ENCODE results near the gene PSRC1. TPM values are rescaled to one million over a fixed set of nuclear protein-coding genes. Genes with fewer than 3 reads are reported as not detected.
A peak's percentile ranks its signal among the peaks of the same experiment; 100 is the strongest.

Gene PSRC1
- total RNA-seq (1 to 10 TPM in 2 of 5 donors, under 1 TPM in 3; 0.35 to 1.6 (median 0.72) TPM), total RNA-seq (0 to 1.3 (median 0.28) reads per million in 29 experiments)
- 1.1 TPM for total RNA-seq (2013)

DNA sequence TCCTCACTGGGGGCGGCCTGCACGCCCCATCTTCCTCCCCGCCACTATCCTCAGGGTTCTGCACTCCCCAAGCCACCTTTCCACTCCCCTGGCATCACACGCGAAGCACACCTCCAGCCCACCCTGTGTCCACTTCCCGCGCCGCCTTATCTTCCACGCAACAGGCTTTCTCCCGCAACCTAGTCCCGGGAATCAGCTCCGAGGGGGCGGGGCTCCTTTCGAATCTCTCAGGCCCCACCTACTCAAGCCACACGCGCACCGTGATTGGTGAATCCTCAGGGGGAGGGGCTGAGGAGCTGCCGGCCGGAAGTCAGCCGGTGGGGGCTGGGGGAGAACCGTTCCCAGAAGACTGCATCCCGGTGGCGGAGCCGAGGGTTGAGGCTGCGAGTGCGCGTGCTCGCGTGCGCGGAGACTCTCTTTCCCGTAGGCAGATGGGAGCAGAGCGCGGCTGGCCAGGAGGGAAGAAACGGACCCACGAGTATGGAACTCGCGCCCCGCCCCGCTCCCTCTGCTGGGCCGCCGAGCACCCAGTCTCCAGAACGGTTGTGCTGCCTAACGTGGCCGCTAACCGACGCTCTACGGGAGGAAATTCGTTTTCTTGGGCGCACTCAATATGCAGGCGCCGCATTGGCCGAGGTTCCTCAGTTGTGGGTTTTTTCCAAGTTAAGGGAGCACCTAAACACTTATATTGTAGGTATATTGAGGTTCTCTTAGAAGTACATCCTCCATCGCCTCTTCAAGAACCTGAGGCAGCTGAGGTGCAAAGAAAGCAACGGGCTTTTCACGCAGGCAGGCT, at the start of gene PSRC1:
PSRC1 (minus strand) TSS at position 194 of the 796 bp plus-strand sequence.
- peak within 1 kb of the TSS; percentile 56 for H3K27ac ChIP-seq (ENCODE audit: low read length)
- H3K4me1 ChIP-seq (ENCODE audit: control insufficient read depth in 1 of 2, extremely low read depth in 1 of 2, insufficient read depth in 2 of 2, low read length in 2 of 2): peaks cover 6 to 23% of the 10 kb centered on the region in 2 experiments
- CTCF ChIA-PET: interaction anchor here (0.6 to 1.7 kb wide), 8 partner anchors 116 to 547 kb away, joined by 3 to 12 read pairs (median 5); partner anchors contain the start of genes ATXN7L2 (in 1 of the 2) and PSMA5 (in 1 of the 2)
- H3K36me3 ChIP-seq (ENCODE audit: control insufficient read depth in 2 of 2, extremely low read depth in 1 of 2, insufficient read depth in 1 of 2, low read length in 1 of 2): no peaks in the 10 kb centered on the region
- DNase-seq (peak; percentile 69 to 94 (median 83)), ATAC-seq (replicated peaks in 1 of 4) (peak; percentile 96 to 98 (median 96))
- peaks cover 0 to 2% of the 10 kb centered on the region in 2 experiments for H3K27me3 ChIP-seq (replicated peaks in 1 of 2; ENCODE audit: control insufficient read depth in 2 of 2, extremely low read depth in 1 of 2, insufficient read depth in 2 of 2, low read length in 1 of 2)
- Mint-ChIP-seq H3K4me1 (peaks cover 18 to 21% (median 18%) of the 10 kb centered on the region in 3 donors), H3K27ac (peak within 1 kb of the TSS; percentile 86 to 91), H3K4me3 (peak within 1 kb of the TSS; percentile 92 to 97 (median 94)), H3K27me3 (no peaks in the 10 kb centered on the region), H3K36me3 (no peaks in the 10 kb centered on the region), H3K9me3 (no peaks in the 10 kb centered on the region)
- POLR2A ChIA-PET: interaction anchor here (0.6 kb wide), 3 partner anchors 126 to 248 kb away, joined by 3 read pairs; no protein-coding TSS in a partner anchor
- peak within 1 kb of the TSS; percentile 82 to 88 for H3K4me3 ChIP-seq (ENCODE audit: control insufficient read depth in 1 of 2, extremely low read depth in 1 of 2, low read length in 1 of 2)
- H3K9me3 ChIP-seq: no peaks in the 10 kb centered on the region
- WGBS (ENCODE audit: insufficient coverage): 2% methylated on average over 40 of the region's 56 CpGs

GRCh38 chr1:109331113-109331512, 48.2 kb upstream of the PSRC1 start:
- H3K27ac ChIP-seq (ENCODE audit: low read length): no peak overlapping the region
- Mint-ChIP-seq H3K4me1 (no peaks in the 10 kb centered on the region), H3K9me3 (peaks cover 4 to 24% (median 17%) of the 10 kb centered on the region in 3 donors), H3K4me3 (no peak overlapping the region), H3K27me3 (peaks cover 3 to 9% of the 10 kb centered on the region in 2 donors), H3K36me3 (peaks cover 13% of the 10 kb centered on the region), H3K27ac (no peak overlapping the region)
- no peaks in the 10 kb centered on the region for H3K9me3 ChIP-seq
- no peak for ATAC-seq (replicated peaks in 1 of 4)
- CTCF ChIA-PET: interaction anchor here in 1 of 2 donors (0.8 kb wide), 1 partner anchor 12 kb away, joined by 3 read pairs; no protein-coding TSS in a partner anchor
- POLR2A ChIA-PET: no interaction called here
- H3K27me3 ChIP-seq (replicated peaks in 1 of 2; ENCODE audit: control insufficient read depth in 2 of 2, extremely low read depth in 1 of 2, insufficient read depth in 2 of 2, low read length in 1 of 2): peaks cover 0 to 5% of the 10 kb centered on the region in 2 experiments
- no peak overlapping the region for H3K4me3 ChIP-seq (ENCODE audit: control insufficient read depth in 1 of 2, extremely low read depth in 1 of 2, low read length in 1 of 2)
- no peaks in the 10 kb centered on the region for H3K4me1 ChIP-seq (ENCODE audit: control insufficient read depth in 1 of 2, extremely low read depth in 1 of 2, insufficient read depth in 2 of 2, low read length in 2 of 2)
- peaks cover 0 to 5% of the 10 kb centered on the region in 2 donors for H3K36me3 ChIP-seq (ENCODE audit: control insufficient read depth in 2 of 2, extremely low read depth in 1 of 2, insufficient read depth in 1 of 2, low read length in 1 of 2)
- DNase-seq: no peak

DNA sequence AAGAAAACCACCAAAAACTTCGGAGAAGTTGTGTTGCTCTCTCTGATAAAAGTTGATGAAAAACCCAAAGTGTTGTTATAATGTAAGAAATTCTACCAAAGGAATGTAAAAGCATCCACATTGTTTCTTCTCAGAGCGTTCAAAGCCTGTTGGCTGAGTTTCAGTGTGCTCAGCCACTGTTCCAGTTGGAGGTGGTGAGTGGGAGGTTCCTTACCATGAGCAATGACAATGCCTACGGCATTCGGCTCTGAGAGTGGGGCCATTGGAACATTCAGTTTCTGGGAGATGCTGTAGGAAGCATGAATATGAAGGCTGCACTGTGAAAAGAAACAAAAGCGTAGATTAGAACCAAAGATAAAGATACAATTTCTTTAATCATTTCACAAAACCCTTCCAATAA, 44.3 kb upstream of the PSRC1 start:
- H3K4me3 Mint-ChIP-seq: no peak overlapping the region
- no peak overlapping the region for H3K4me3 ChIP-seq (ENCODE audit: control insufficient read depth in 1 of 2, extremely low read depth in 1 of 2, low read length in 1 of 2)
- ATAC-seq (replicated peaks in 1 of 4) (no peak), DNase-seq (no peak)
- peaks cover 4 to 21% (median 17%) of the 10 kb centered on the region in 3 donors for H3K9me3 Mint-ChIP-seq
- peaks cover 3 to 9% of the 10 kb centered on the region in 2 donors for H3K27me3 Mint-ChIP-seq
- peaks cover 13% of the 10 kb centered on the region for H3K36me3 Mint-ChIP-seq
- H3K27ac ChIP-seq (ENCODE audit: low read length): no peak overlapping the region
- H3K27me3 ChIP-seq (replicated peaks in 1 of 2; ENCODE audit: control insufficient read depth in 2 of 2, extremely low read depth in 1 of 2, insufficient read depth in 2 of 2, low read length in 1 of 2): peaks cover 0 to 5% of the 10 kb centered on the region in 2 experiments
- H3K36me3 ChIP-seq (ENCODE audit: control insufficient read depth in 2 of 2, extremely low read depth in 1 of 2, insufficient read depth in 1 of 2, low read length in 1 of 2): no peaks in the 10 kb centered on the region
- H3K4me1 ChIP-seq (ENCODE audit: control insufficient read depth in 1 of 2, extremely low read depth in 1 of 2, insufficient read depth in 2 of 2, low read length in 2 of 2): no peaks in the 10 kb centered on the region
- 80% methylated on average over 1 of the region's 5 CpGs for WGBS (ENCODE audit: insufficient coverage)
- POLR2A ChIA-PET: no interaction called here
- CTCF ChIA-PET: no interaction called here
- no peak overlapping the region for H3K27ac Mint-ChIP-seq
- H3K4me1 Mint-ChIP-seq: no peaks in the 10 kb centered on the region
- H3K9me3 ChIP-seq: no peaks in the 10 kb centered on the region

DNA sequence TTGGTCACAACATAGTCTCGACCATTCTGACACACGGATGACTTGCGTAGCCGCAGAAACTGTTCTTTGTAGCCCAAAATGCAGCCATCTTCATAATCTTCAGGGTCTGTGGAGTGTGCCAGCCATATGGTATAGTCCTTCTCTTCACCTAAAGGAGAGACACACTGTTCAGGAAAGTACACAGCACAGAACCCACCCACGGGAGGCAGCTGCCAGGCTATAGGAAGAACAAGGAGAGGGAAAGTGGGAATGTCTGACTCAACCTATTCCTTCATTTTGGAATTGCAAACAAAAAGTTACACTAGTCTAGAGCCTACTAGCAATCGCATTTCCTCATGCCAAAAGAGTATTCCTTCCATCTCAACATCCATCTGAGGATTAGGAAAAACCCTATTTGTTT, 40.0 kb upstream of the PSRC1 start:
- Mint-ChIP-seq H3K27ac (no peak overlapping the region), H3K4me3 (no peak overlapping the region), H3K36me3 (no peaks in the 10 kb centered on the region), H3K27me3 (peaks cover 3% of the 10 kb centered on the region in 2 donors), H3K9me3 (no peaks in the 10 kb centered on the region), H3K4me1 (no peaks in the 10 kb centered on the region)
- ATAC-seq (replicated peaks in 1 of 4) (no peak), DNase-seq (no peak)
- Histone ChIP-seq H3K9me3 (no peaks in the 10 kb centered on the region), H3K36me3 (ENCODE audit: control insufficient read depth in 2 of 2, extremely low read depth in 1 of 2, insufficient read depth in 1 of 2, low read length in 1 of 2) (no peaks in the 10 kb centered on the region), H3K27me3 (replicated peaks in 1 of 2; ENCODE audit: control insufficient read depth in 2 of 2, extremely low read depth in 1 of 2, insufficient read depth in 2 of 2, low read length in 1 of 2) (peaks cover 0 to 5% of the 10 kb centered on the region in 2 experiments), H3K4me3 (ENCODE audit: control insufficient read depth in 1 of 2, extremely low read depth in 1 of 2, low read length in 1 of 2) (no peak overlapping the region), H3K4me1 (ENCODE audit: control insufficient read depth in 1 of 2, extremely low read depth in 1 of 2, insufficient read depth in 2 of 2, low read length in 2 of 2) (no peaks in the 10 kb centered on the region), H3K27ac (ENCODE audit: low read length) (no peak overlapping the region)
- WGBS (ENCODE audit: insufficient coverage): 96% methylated on average over 4 of the region's 6 CpGs
- CTCF ChIA-PET: no interaction called here
- POLR2A ChIA-PET: no interaction called here

DNA sequence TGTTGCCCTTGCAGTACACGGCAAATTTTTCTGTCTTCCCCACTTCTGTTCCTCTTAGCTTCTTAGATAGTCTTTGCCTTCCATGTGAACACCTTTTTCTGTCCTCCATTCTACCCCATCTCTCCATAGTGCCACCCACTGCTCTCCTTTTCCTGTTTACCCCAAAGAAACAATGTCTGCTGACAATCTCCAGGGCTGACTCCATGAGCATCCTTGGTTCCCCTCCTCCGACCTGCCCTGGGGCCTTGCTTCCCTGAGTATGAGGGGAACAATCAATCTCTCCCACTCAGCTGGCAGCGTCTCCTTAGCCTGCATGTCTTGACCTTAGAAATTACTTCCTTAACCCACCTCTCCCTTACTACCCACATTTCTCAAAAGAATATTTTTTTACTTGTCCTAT, 36.2 kb upstream of the PSRC1 start:
- H3K4me1 Mint-ChIP-seq: no peaks in the 10 kb centered on the region
- H3K27me3 ChIP-seq (replicated peaks in 1 of 2; ENCODE audit: control insufficient read depth in 2 of 2, extremely low read depth in 1 of 2, insufficient read depth in 2 of 2, low read length in 1 of 2): peaks cover 0 to 5% of the 10 kb centered on the region in 2 experiments
- no peaks in the 10 kb centered on the region for H3K27me3 Mint-ChIP-seq
- H3K4me1 ChIP-seq (ENCODE audit: control insufficient read depth in 1 of 2, extremely low read depth in 1 of 2, insufficient read depth in 2 of 2, low read length in 2 of 2): no peaks in the 10 kb centered on the region
- H3K9me3 Mint-ChIP-seq: no peaks in the 10 kb centered on the region
- H3K27ac ChIP-seq (ENCODE audit: low read length): no peak overlapping the region
- CTCF ChIA-PET: no interaction called here
- H3K27ac Mint-ChIP-seq: no peak overlapping the region
- POLR2A ChIA-PET: no interaction called here
- H3K4me3 ChIP-seq (ENCODE audit: control insufficient read depth in 1 of 2, extremely low read depth in 1 of 2, low read length in 1 of 2): no peak overlapping the region
- no peaks in the 10 kb centered on the region for H3K36me3 Mint-ChIP-seq
- DNase-seq (no peak), ATAC-seq (replicated peaks in 1 of 4) (no peak)
- no peak overlapping the region for H3K4me3 Mint-ChIP-seq
- no peaks in the 10 kb centered on the region for H3K36me3 ChIP-seq (ENCODE audit: control insufficient read depth in 2 of 2, extremely low read depth in 1 of 2, insufficient read depth in 1 of 2, low read length in 1 of 2)
- 100% methylated on average over 1 of the region's 3 CpGs for WGBS (ENCODE audit: insufficient coverage)
- H3K9me3 ChIP-seq: no peaks in the 10 kb centered on the region

- Mint-ChIP-seq H3K4me3 (no peak overlapping the region), H3K4me1 (no peaks in the 10 kb centered on the region), H3K36me3 (no peaks in the 10 kb centered on the region), H3K27ac (no peak overlapping the region), H3K9me3 (no peaks in the 10 kb centered on the region), H3K27me3 (no peaks in the 10 kb centered on the region)
- POLR2A ChIA-PET: no interaction called here
- no CpG with 5 or more reads among the region's 1 CpG for WGBS (ENCODE audit: insufficient coverage)
- CTCF ChIA-PET: no interaction called here
- H3K27me3 ChIP-seq (replicated peaks in 1 of 2; ENCODE audit: control insufficient read depth in 2 of 2, extremely low read depth in 1 of 2, insufficient read depth in 2 of 2, low read length in 1 of 2): peaks cover 0 to 5% of the 10 kb centered on the region in 2 experiments
- no peak overlapping the region for H3K4me3 ChIP-seq (ENCODE audit: control insufficient read depth in 1 of 2, extremely low read depth in 1 of 2, low read length in 1 of 2)
- ATAC-seq (replicated peaks in 1 of 4) (no peak), DNase-seq (no peak)
- no peaks in the 10 kb centered on the region for H3K36me3 ChIP-seq (ENCODE audit: control insufficient read depth in 2 of 2, extremely low read depth in 1 of 2, insufficient read depth in 1 of 2, low read length in 1 of 2)
- H3K9me3 ChIP-seq: no peaks in the 10 kb centered on the region
- no peaks in the 10 kb centered on the region for H3K4me1 ChIP-seq (ENCODE audit: control insufficient read depth in 1 of 2, extremely low read depth in 1 of 2, insufficient read depth in 2 of 2, low read length in 2 of 2)
- no peak overlapping the region for H3K27ac ChIP-seq (ENCODE audit: low read length)
Measured at GRCh38 chr1:109316506-109316905, 33.6 kb upstream of the PSRC1 start.

All from T-cell (primary cell).